Subcutaneous adipose tissue (tissue), 4 donors: ENCODE measurements around the gene NR2E1. TPM values are rescaled to one million over a fixed set of nuclear protein-coding genes. Genes with fewer than 3 reads are reported as not detected.

Source experiments
- CTCF ChIP-seq: fragments of 450-650 bp; IDR thresholded peaks from one replicate; pipeline ENCODE4 v1.5.1; 2016; ENCODE audit warnings: low read depth, mild to moderate bottlenecking, control low read depth, antibody characterized with exemption, moderate library complexity
- total RNA-seq, 4 donors: library from RNA; depleted of rRNA; stranded (reverse); fragments of >200 nt; gene quantifications; one replicate each; pipeline ENCODE4 v1.1.0, GENCODE V29; 2016

Gene NR2E1
- total RNA-seq, 4 donors from 2014 or later = not detected

GRCh38 chr6:108207013-108207412, 41.2 kb downstream of the NR2E1 start:
- no peak for TF ChIP-seq CTCF

- no peak for TF ChIP-seq CTCF
Observed at GRCh38 chr6:108209738-108210137, 43.9 kb downstream of the NR2E1 start.

GRCh38 chr6:108210556-108210955, 44.7 kb downstream of the NR2E1 start:
- no peak for TF ChIP-seq CTCF

- TF ChIP-seq CTCF = no peak
Observed at GRCh38 chr6:108211671-108212070, 45.8 kb downstream of the NR2E1 start.

- no peak for TF ChIP-seq CTCF
Observed at GRCh38 chr6:108222064-108222463, 56.2 kb downstream of the NR2E1 start.

- TF ChIP-seq CTCF = no peak
Observed at GRCh38 chr6:108222504-108222903, 56.7 kb downstream of the NR2E1 start.

- no peak for TF ChIP-seq CTCF
Observed at GRCh38 chr6:108227290-108227689, 61.5 kb downstream of the NR2E1 start.
